ENCODE measurements around the gene DVL2.

GRCh38 chr17:7224110-7224509 lies 10.2 kb downstream of the DVL2 start:
- no peak for TF ChIP-seq CTCF (conservative IDR thresholded peaks at IDR 0.05 in 1 of 2, IDR thresholded peaks at IDR 0.05 in 1 of 2; ENCODE audit: low read depth in 1 of 2, low read length in 2 of 2)
- TF ChIP-seq EZH2 (IDR thresholded peaks at IDR 0.05; ENCODE audit: low read length, missing control alignments), result no peak
